ENCODE data around the gene STK32C. TPM values are rescaled to one million over a fixed set of nuclear protein-coding genes. Genes with fewer than 3 reads are reported as not detected.

STK32C gene
- total and polyA plus RNA-seq, 2 donors from 2014 or later: 11.6 to 14.4 TPM

DNA sequence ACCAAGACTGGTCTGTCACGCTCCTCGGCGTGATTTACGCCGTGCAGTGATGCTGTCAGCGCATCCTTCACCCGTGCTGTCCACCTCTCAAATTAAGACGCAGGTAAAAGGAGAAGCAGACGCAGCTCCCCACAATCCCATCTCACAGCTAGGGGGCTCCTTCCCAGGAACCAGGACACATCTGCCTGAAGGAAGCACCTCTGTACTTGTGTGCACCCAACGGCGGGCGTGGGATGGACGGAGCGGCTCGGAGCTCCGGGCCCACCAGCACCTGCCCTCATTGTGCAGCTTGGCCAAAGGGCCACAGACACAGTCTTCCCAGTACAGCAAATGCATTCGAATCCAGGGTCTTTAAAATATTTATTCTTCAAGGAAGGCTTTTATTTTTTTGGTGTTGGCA, 55.3 kb downstream of the STK32C start:
- H3K27me3 ChIP-seq (ENCODE audit: control insufficient read depth, insufficient read depth, low read length): no peaks in the 10 kb centered on the region
- FAIRE-seq (no peak), DNase-seq (no peak)
- no peaks in the 10 kb centered on the region for H3K4me1 ChIP-seq (ENCODE audit: control insufficient read depth in 2 of 3, insufficient read depth in 2 of 3, low read depth in 1 of 3, low read length in 3 of 3)
- H3K36me3 ChIP-seq (ENCODE audit: control insufficient read depth in 2 of 3, insufficient read depth in 3 of 3, low read length in 3 of 3): no peaks in the 10 kb centered on the region
- H3K27ac ChIP-seq (ENCODE audit: low read depth in 2 of 2, low read length in 2 of 2): no peak overlapping the region
- intact Hi-C loops (cut with DNase I): no loop called here
- no peak overlapping the region for H3K9ac ChIP-seq (ENCODE audit: low read length in 3 of 3)
- no peaks in the 10 kb centered on the region for H3K9me3 ChIP-seq (ENCODE audit: control insufficient read depth in 2 of 3, insufficient read depth in 1 of 3, low read length in 3 of 3)
- H3K4me3 ChIP-seq (ENCODE audit: low read length in 3 of 3): no peak overlapping the region
- TF ChIP-seq, protein P1, sequence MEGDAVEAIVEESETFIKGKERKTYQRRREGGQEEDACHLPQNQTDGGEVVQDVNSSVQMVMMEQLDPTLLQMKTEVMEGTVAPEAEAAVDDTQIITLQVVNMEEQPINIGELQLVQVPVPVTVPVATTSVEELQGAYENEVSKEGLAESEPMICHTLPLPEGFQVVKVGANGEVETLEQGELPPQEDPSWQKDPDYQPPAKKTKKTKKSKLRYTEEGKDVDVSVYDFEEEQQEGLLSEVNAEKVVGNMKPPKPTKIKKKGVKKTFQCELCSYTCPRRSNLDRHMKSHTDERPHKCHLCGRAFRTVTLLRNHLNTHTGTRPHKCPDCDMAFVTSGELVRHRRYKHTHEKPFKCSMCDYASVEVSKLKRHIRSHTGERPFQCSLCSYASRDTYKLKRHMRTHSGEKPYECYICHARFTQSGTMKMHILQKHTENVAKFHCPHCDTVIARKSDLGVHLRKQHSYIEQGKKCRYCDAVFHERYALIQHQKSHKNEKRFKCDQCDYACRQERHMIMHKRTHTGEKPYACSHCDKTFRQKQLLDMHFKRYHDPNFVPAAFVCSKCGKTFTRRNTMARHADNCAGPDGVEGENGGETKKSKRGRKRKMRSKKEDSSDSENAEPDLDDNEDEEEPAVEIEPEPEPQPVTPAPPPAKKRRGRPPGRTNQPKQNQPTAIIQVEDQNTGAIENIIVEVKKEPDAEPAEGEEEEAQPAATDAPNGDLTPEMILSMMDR (IDR thresholded peaks at IDR 0.05; ENCODE audit: borderline replicate concordance, extremely low read depth, insufficient read depth): no peak

DNA sequence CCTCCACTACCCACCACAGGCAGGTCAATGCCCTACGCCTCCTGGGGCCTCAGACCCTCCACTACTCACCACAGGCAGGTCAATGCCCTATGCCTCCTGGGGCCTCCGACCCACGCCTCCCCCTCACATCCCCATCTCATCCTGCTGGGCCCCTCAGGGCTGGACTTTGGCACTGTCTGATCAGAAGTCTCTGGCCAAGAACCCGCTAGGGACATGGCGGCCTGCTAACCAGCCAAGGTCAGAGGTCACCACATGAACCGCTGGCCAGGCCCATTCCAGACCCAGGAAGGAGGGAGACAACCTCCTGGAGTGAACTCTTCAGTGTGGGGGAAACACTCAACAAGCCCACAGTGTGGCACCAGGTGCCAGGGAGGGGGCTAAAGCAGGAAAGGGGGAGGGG, 55.8 kb downstream of the STK32C start:
- intact Hi-C loops (cut with DNase I): no loop called here
- no peak overlapping the region for H3K9ac ChIP-seq (ENCODE audit: low read length in 3 of 3)
- H3K27me3 ChIP-seq (ENCODE audit: control insufficient read depth, insufficient read depth, low read length): no peaks in the 10 kb centered on the region
- H3K9me3 ChIP-seq (ENCODE audit: control insufficient read depth in 2 of 3, insufficient read depth in 1 of 3, low read length in 3 of 3): no peaks in the 10 kb centered on the region
- no peaks in the 10 kb centered on the region for H3K4me1 ChIP-seq (ENCODE audit: control insufficient read depth in 2 of 3, insufficient read depth in 2 of 3, low read depth in 1 of 3, low read length in 3 of 3)
- FAIRE-seq: no peak
- TF ChIP-seq, protein P1 (IDR thresholded peaks at IDR 0.05; ENCODE audit: borderline replicate concordance, extremely low read depth, insufficient read depth): no peak
- H3K36me3 ChIP-seq (ENCODE audit: control insufficient read depth in 2 of 3, insufficient read depth in 3 of 3, low read length in 3 of 3): no peaks in the 10 kb centered on the region
- H3K27ac ChIP-seq (ENCODE audit: low read depth in 2 of 2, low read length in 2 of 2): no peak overlapping the region
- H3K4me3 ChIP-seq (ENCODE audit: low read length in 3 of 3): no peak overlapping the region
- no peak for DNase-seq

DNA sequence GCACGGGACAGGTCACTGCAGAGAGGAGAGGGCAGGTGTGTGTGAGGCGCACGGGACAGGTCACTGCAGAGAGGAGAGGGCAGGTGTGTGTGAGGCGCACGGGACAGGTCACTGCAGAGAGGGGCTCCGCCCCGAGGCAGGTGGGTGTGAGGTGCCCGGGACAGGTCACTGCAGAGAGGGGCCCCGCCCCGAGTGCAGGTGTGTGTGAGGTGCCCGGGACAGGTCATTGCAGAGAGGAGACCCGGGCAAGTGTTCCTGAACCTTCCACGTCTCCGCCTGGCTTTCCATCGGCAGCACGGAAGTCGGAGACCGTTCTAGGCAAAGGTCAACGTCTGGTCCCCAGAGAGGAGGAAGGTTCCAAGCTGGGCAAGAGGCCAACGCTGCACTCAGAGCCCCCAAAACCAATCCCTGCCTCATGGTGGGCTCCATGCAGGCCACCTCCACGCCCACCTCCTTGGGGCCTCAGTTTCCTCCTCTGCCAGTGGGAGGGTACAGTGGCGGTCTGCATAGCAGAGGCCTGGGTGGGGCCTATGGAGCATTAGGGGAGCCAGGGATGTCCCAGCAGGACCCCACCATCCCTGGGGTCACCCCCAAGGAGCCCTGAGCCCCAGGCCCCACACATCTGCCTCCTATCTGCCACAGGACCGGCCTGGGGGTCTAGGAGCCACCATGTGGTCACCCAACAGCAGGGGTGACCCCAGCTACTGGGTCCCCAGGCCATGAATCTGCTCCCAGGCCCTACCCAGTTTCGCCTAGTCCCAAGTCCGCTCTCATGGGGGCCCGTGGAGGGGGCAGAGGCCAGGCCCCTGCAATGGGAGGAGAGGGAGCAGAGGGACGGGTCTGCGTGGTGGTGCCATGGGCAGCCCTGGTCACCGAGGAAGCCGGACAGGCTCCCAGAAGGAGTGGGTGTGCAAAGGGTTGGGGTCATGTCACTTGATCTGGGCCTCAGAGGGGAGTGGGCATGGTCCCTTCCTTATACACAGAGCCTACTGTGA, 57.0 kb downstream of the STK32C start:
- Histone ChIP-seq H3K27ac (ENCODE audit: low read depth in 2 of 2, low read length in 2 of 2) (no peak overlapping the region), H3K27me3 (ENCODE audit: control insufficient read depth, insufficient read depth, low read length) (no peaks in the 10 kb centered on the region), H3K4me1 (ENCODE audit: control insufficient read depth in 2 of 3, insufficient read depth in 2 of 3, low read depth in 1 of 3, low read length in 3 of 3) (no peaks in the 10 kb centered on the region), H3K36me3 (ENCODE audit: control insufficient read depth in 2 of 3, insufficient read depth in 3 of 3, low read length in 3 of 3) (no peaks in the 10 kb centered on the region), H3K4me3 (ENCODE audit: low read length in 3 of 3) (no peak overlapping the region), H3K9ac (ENCODE audit: low read length in 3 of 3) (no peak overlapping the region), H3K9me3 (ENCODE audit: control insufficient read depth in 2 of 3, insufficient read depth in 1 of 3, low read length in 3 of 3) (no peaks in the 10 kb centered on the region)
- TF ChIP-seq, protein P1 (IDR thresholded peaks at IDR 0.05; ENCODE audit: borderline replicate concordance, extremely low read depth, insufficient read depth): no peak
- intact Hi-C loops (cut with DNase I): no loop called here
- FAIRE-seq (no peak), DNase-seq (no peak)
